Measurements from ENCODE around the gene PLEKHM3. TPM values are rescaled to one million over a fixed set of nuclear protein-coding genes. Genes with fewer than 3 reads are reported as not detected.

The PLEKHM3 gene
- total and polyA plus RNA-seq, 4 donors: 3.0 to 18.3 (median 5.5) TPM

DNA sequence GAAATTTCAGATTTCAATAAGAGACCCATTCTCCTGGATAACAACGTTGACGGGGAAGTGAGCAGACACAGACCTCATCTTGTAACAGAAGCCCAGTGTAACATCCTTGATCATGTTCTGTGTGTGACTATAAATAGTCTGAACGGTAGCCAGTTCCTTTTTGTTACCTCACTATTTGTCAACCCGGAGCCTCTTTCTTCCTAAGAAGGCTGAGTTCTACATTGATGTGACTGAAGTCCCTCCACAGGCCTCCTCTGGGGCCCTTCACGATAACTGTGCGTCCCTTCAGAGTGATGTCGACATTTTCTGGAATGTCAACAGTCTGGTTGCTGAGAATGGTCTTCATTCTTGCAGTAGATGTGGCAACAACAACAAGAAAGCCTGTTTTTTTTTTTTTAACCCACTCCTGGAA, 6.3 kb upstream of the PLEKHM3 start (continued):
- TF ChIP-seq, protein P1, sequence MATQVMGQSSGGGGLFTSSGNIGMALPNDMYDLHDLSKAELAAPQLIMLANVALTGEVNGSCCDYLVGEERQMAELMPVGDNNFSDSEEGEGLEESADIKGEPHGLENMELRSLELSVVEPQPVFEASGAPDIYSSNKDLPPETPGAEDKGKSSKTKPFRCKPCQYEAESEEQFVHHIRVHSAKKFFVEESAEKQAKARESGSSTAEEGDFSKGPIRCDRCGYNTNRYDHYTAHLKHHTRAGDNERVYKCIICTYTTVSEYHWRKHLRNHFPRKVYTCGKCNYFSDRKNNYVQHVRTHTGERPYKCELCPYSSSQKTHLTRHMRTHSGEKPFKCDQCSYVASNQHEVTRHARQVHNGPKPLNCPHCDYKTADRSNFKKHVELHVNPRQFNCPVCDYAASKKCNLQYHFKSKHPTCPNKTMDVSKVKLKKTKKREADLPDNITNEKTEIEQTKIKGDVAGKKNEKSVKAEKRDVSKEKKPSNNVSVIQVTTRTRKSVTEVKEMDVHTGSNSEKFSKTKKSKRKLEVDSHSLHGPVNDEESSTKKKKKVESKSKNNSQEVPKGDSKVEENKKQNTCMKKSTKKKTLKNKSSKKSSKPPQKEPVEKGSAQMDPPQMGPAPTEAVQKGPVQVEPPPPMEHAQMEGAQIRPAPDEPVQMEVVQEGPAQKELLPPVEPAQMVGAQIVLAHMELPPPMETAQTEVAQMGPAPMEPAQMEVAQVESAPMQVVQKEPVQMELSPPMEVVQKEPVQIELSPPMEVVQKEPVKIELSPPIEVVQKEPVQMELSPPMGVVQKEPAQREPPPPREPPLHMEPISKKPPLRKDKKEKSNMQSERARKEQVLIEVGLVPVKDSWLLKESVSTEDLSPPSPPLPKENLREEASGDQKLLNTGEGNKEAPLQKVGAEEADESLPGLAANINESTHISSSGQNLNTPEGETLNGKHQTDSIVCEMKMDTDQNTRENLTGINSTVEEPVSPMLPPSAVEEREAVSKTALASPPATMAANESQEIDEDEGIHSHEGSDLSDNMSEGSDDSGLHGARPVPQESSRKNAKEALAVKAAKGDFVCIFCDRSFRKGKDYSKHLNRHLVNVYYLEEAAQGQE (IDR thresholded peaks at IDR 0.05): no peak
- TF ChIP-seq FOXA2 (IDR thresholded peaks at IDR 0.05) (no peak), NR2F2 (IDR thresholded peaks at IDR 0.05) (no peak), HNF4A (conservative IDR thresholded peaks at IDR 0.05) (no peak)

DNA sequence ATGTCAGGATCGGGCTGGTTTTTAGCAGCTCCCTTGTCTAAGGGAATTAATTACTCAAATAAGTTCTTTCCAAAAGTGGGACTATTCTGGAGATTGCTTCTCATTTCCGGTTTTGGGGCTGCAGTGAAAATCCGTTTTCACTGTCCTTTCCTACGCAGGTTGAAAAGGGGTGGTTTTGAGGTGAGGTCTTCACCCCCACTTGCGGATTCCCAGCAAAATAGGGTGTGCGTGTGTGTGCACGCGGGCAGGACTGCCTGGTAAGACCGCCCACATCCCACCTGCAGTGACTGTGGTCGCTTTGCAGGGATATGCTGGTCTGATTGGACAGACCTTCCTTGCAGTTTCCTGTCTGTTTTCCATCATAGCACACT, 472 bp upstream of the PLEKHM3 start:
- Histone ChIP-seq H3K9me3 (ENCODE audit: control insufficient read depth in 4 of 4, low read length in 3 of 4) (no peaks in the 10 kb centered on the region), H3K4me3 (ENCODE audit: low read depth in 1 of 3, low read length in 3 of 3) (peak overlapping the region in 2 of 3 donors; percentile 68 to 92), H3K9ac (ENCODE audit: low read depth in 1 of 2, low read length in 2 of 2) (peak overlapping the region; percentile 45 to 67), H3K27me3 (ENCODE audit: control insufficient read depth in 4 of 4, insufficient read depth in 4 of 4, low read length in 3 of 4) (no peaks in the 10 kb centered on the region), H3K4me1 (ENCODE audit: control insufficient read depth in 4 of 4, insufficient read depth in 4 of 4, low read length in 3 of 4) (peaks cover 3 to 10% (median 6%) of the 10 kb centered on the region in 4 donors), H3K27ac (ENCODE audit: low read depth in 1 of 2, low read length in 2 of 2) (peak overlapping the region; percentile 71 to 74), H3K36me3 (ENCODE audit: control insufficient read depth in 4 of 4, insufficient read depth in 3 of 4, low read depth in 1 of 4, low read length in 3 of 4) (no peaks in the 10 kb centered on the region)
- 64% methylated on average over 10 of the region's 10 CpGs for WGBS
- DNase-seq (ENCODE audit: low spot score): no peak
- TF ChIP-seq, protein P1 (IDR thresholded peaks at IDR 0.05): no peak
- TF ChIP-seq YY1 (IDR thresholded peaks at IDR 0.05): no peak
- TF ChIP-seq TAF1 (conservative IDR thresholded peaks at IDR 0.05): no peak
- TF ChIP-seq FOXA1 (IDR thresholded peaks at IDR 0.05): no peak
- TF ChIP-seq JUND (IDR thresholded peaks at IDR 0.05): no peak
- TF ChIP-seq, protein P2, sequence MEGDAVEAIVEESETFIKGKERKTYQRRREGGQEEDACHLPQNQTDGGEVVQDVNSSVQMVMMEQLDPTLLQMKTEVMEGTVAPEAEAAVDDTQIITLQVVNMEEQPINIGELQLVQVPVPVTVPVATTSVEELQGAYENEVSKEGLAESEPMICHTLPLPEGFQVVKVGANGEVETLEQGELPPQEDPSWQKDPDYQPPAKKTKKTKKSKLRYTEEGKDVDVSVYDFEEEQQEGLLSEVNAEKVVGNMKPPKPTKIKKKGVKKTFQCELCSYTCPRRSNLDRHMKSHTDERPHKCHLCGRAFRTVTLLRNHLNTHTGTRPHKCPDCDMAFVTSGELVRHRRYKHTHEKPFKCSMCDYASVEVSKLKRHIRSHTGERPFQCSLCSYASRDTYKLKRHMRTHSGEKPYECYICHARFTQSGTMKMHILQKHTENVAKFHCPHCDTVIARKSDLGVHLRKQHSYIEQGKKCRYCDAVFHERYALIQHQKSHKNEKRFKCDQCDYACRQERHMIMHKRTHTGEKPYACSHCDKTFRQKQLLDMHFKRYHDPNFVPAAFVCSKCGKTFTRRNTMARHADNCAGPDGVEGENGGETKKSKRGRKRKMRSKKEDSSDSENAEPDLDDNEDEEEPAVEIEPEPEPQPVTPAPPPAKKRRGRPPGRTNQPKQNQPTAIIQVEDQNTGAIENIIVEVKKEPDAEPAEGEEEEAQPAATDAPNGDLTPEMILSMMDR (IDR thresholded peaks at IDR 0.05; ENCODE audit: low read depth, low read length, missing input control): no peak
- TF ChIP-seq RAD21 (IDR thresholded peaks at IDR 0.05): no peak
- TF ChIP-seq HNF4G (IDR thresholded peaks at IDR 0.05): no peak
- TF ChIP-seq, protein P3, sequence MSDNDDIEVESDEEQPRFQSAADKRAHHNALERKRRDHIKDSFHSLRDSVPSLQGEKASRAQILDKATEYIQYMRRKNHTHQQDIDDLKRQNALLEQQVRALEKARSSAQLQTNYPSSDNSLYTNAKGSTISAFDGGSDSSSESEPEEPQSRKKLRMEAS (IDR thresholded peaks at IDR 0.05): no peak
- no peak for TF ChIP-seq FOXA2 (IDR thresholded peaks at IDR 0.05)
- TF ChIP-seq SP1 (IDR thresholded peaks at IDR 0.05): no peak
- TF ChIP-seq, protein P4, sequence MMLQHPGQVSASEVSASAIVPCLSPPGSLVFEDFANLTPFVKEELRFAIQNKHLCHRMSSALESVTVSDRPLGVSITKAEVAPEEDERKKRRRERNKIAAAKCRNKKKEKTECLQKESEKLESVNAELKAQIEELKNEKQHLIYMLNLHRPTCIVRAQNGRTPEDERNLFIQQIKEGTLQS (IDR thresholded peaks at IDR 0.05): no peak
- no peak for TF ChIP-seq HNF4A (conservative IDR thresholded peaks at IDR 0.05)
- TF ChIP-seq, protein P5, sequence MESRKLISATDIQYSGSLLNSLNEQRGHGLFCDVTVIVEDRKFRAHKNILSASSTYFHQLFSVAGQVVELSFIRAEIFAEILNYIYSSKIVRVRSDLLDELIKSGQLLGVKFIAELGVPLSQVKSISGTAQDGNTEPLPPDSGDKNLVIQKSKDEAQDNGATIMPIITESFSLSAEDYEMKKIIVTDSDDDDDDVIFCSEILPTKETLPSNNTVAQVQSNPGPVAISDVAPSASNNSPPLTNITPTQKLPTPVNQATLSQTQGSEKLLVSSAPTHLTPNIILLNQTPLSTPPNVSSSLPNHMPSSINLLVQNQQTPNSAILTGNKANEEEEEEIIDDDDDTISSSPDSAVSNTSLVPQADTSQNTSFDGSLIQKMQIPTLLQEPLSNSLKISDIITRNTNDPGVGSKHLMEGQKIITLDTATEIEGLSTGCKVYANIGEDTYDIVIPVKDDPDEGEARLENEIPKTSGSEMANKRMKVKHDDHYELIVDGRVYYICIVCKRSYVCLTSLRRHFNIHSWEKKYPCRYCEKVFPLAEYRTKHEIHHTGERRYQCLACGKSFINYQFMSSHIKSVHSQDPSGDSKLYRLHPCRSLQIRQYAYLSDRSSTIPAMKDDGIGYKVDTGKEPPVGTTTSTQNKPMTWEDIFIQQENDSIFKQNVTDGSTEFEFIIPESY (IDR thresholded peaks at IDR 0.05): no peak
- TF ChIP-seq GABPA (IDR thresholded peaks at IDR 0.05 in 1 of 2, conservative IDR thresholded peaks at IDR 0.05 in 1 of 2): no peak
- no peak for TF ChIP-seq NR2F2 (IDR thresholded peaks at IDR 0.05)
- no peak for TF ChIP-seq EGR1 (IDR thresholded peaks at IDR 0.05; ENCODE audit: low read depth in 2 of 2)
- TF ChIP-seq RXRA (IDR thresholded peaks at IDR 0.05): no peak

Data from liver (tissue), 9 donors.